Measurements from ENCODE around the gene SNTG2. TPM values are rescaled to one million over a fixed set of nuclear protein-coding genes. Genes with fewer than 3 reads are reported as not detected.

SNTG2 gene
- total and polyA plus RNA-seq, 9 donors, result 0.17 to 5.7 (median 1.3) TPM; not detected in 1

GRCh38 chr2:1143129-1143528 lies 192.5 kb downstream of the SNTG2 start:
- DNase-seq, result no peak
- Histone ChIP-seq H3K27me3 (no peaks in the 10 kb centered on the region), H3K9me3 (no peaks in the 10 kb centered on the region), H3K36me3 (no peaks in the 10 kb centered on the region), H3K4me1 (ENCODE audit: insufficient read depth) (no peaks in the 10 kb centered on the region), H3K27ac (no peak overlapping the region), H3K4me3 (no peak overlapping the region)
- no peak for TF ChIP-seq EP300 (IDR thresholded peaks at IDR 0.05)
- no peak for TF ChIP-seq CTCF (IDR thresholded peaks at IDR 0.05)
- no peak for TF ChIP-seq POLR2A (IDR thresholded peaks at IDR 0.05)
- intact Hi-C loops (cut with DNase I), result no loop called here
- 63 to 82% (median 79%) methylated on average over 1 of the region's 1 CpG for WGBS, 3 donors

- 52 to 66% (median 54%) methylated on average over 5 of the region's 5 CpGs for WGBS, 3 donors
- TF ChIP-seq EP300 (IDR thresholded peaks at IDR 0.05) (no peak), CTCF (IDR thresholded peaks at IDR 0.05) (no peak), POLR2A (IDR thresholded peaks at IDR 0.05) (no peak)
- Histone ChIP-seq H3K36me3 (no peaks in the 10 kb centered on the region), H3K4me3 (no peak overlapping the region), H3K27me3 (no peaks in the 10 kb centered on the region), H3K9me3 (no peaks in the 10 kb centered on the region), H3K27ac (no peak overlapping the region), H3K4me1 (ENCODE audit: insufficient read depth) (no peaks in the 10 kb centered on the region)
- intact Hi-C loops (cut with DNase I), result no loop called here
- no peak for DNase-seq
Observed at GRCh38 chr2:1147873-1148612, 197.4 kb downstream of the SNTG2 start.

- H3K36me3 ChIP-seq, result no peaks in the 10 kb centered on the region
- H3K9me3 ChIP-seq, result no peaks in the 10 kb centered on the region
- H3K4me1 ChIP-seq (ENCODE audit: insufficient read depth), result no peaks in the 10 kb centered on the region
- TF ChIP-seq EP300 (IDR thresholded peaks at IDR 0.05), result no peak
- TF ChIP-seq CTCF (IDR thresholded peaks at IDR 0.05), result no peak
- no peak for TF ChIP-seq POLR2A (IDR thresholded peaks at IDR 0.05)
- H3K27me3 ChIP-seq, result no peaks in the 10 kb centered on the region
- 62 to 78% (median 68%) methylated on average over 13 of the region's 13 CpGs for WGBS, 3 donors
- intact Hi-C loops (cut with DNase I), result no loop called here
- DNase-seq, result no peak
- no peak overlapping the region for H3K27ac ChIP-seq
- H3K4me3 ChIP-seq, result no peak overlapping the region
Observed at GRCh38 chr2:1150724-1151511, 200.3 kb downstream of the SNTG2 start.

- Histone ChIP-seq H3K4me3 (no peak overlapping the region), H3K27ac (no peak overlapping the region), H3K9me3 (no peaks in the 10 kb centered on the region), H3K27me3 (no peaks in the 10 kb centered on the region), H3K4me1 (ENCODE audit: insufficient read depth) (no peaks in the 10 kb centered on the region), H3K36me3 (no peaks in the 10 kb centered on the region)
- no peak for DNase-seq
- TF ChIP-seq EP300 (IDR thresholded peaks at IDR 0.05), result no peak
- TF ChIP-seq CTCF (IDR thresholded peaks at IDR 0.05), result no peak
- no peak for TF ChIP-seq POLR2A (IDR thresholded peaks at IDR 0.05)
- intact Hi-C loops (cut with DNase I), result no loop called here
- 82 to 89% (median 83%) methylated on average over 7 of the region's 7 CpGs for WGBS, 3 donors
Observed at GRCh38 chr2:1152375-1152774, 201.7 kb downstream of the SNTG2 start.
